ENCODE results near the gene HMX1.

GRCh38 chr4:8913121-8913857, 41.6 kb upstream of the HMX1 start:
- TF ChIP-seq CTCF (conservative IDR thresholded peaks at IDR 0.05 in 1 of 2, IDR thresholded peaks at IDR 0.05 in 1 of 2; ENCODE audit: extremely low read depth in 1 of 2, insufficient read depth in 1 of 2, low read depth in 1 of 2, low read length in 2 of 2) (no peak), EZH2 (IDR thresholded peaks at IDR 0.05; ENCODE audit: borderline replicate concordance, low read length) (no peak)
